Sigmoid colon (tissue), 7 donors: ENCODE results near the gene STUB1. TPM values are rescaled to one million over a fixed set of nuclear protein-coding genes. Genes with fewer than 3 reads are reported as not detected.

ENCODE experiments used
- DNase-seq: peaks from one replicate; pipeline ENCODE4 v3.0.0-alpha.2; 2019
- H3K27ac ChIP-seq, 4 donors: fragments of 200-600 bp; sonication (generic); one replicate each; pipeline ENCODE4 v1.5.1; 2016 to 2019; ENCODE audit warnings: mild to moderate bottlenecking in 1 of 4
- H3K27me3 ChIP-seq, 3 donors: fragments of 200-600 bp; sonication (generic); one replicate each; pipeline ENCODE4 v1.5.1; 2019; ENCODE audit warnings: mild to moderate bottlenecking in 1 of 3
- H3K36me3 ChIP-seq, 4 donors: fragments of 200-600 bp; sonication (generic); one replicate each; pipeline ENCODE4 v1.5.1; 2016 to 2019
- H3K4me1 ChIP-seq, 4 donors: fragments of 200-600 bp; sonication (generic); one replicate each; pipeline ENCODE4 v1.5.1; 2017 to 2019
- H3K4me3 ChIP-seq, 4 donors: fragments of 200-600 bp; sonication (generic); one replicate each; pipeline ENCODE4 v1.5.1; 2017 to 2019; ENCODE audit warnings: mild to moderate bottlenecking in 2 of 4, moderate library complexity in 1 of 4
- H3K9me3 ChIP-seq, 4 donors: fragments of 200-600 bp in 3 of 4; sonication (generic) in 3 of 4; one replicate each; pipeline versions ENCODE4 v1.5.1 to v1.6.1; 2013 to 2019
- EP300 ChIP-seq, 4 donors: sonication (generic); formaldehyde crosslinking; IDR thresholded peaks; one replicate each; pipeline ENCODE4 v1.6.1; 2017; ENCODE audit warnings: antibody characterized with exemption in 4 of 4
- POLR2A ChIP-seq, 2 donors: fragments of 450-650 bp; IDR thresholded peaks; one replicate each; pipeline ENCODE4 v1.6.1; 2016; ENCODE audit warnings: antibody characterized with exemption in 2 of 2, mild to moderate bottlenecking in 2 of 2, moderate library complexity in 2 of 2
- POLR2AphosphoS5 ChIP-seq, 4 donors: sonication (generic); formaldehyde crosslinking; IDR thresholded peaks; one replicate each; pipeline ENCODE4 v1.6.1; 2017; ENCODE audit warnings: antibody characterized with exemption in 4 of 4
- WGBS, 2 donors: extraction: QIAGEN DNeasy Blood & Tissue Kit; methylation state at CpG; one replicate each; pipeline ENCODE4 v1.1.7; 2013; 5-methylcytosine and 5-hydroxymethylcytosine counted together
- intact Hi-C: fragments of 100-400 bp; cut with DNase I; formaldehyde crosslinking; loops from one replicate; pipeline ENCODE4 v1.15.1; 2023
- polyA plus RNA-seq, 3 donors: library from polyadenylated mRNA; stranded (reverse); fragments of 200-250 nt; gene quantifications; one replicate each; pipeline ENCODE4 v1.2.3, GENCODE V29; 2013
- total RNA-seq, 4 donors: library from RNA; depleted of rRNA; stranded (reverse); fragments of >200 nt; gene quantifications; one replicate each; pipeline ENCODE4 v1.1.0, GENCODE V29; 2016
- TF ChIP-seq, protein P1 (sequence below), 4 experiments: fragments of 450-650 bp in 3 of 4; fragments of 200-600 bp in 1 of 4; IDR thresholded peaks; one replicate each; pipeline ENCODE4 v1.5.1; 2016 to 2019; ENCODE audit warnings: antibody characterized with exemption in 4 of 4, mild to moderate bottlenecking in 3 of 4, moderate library complexity in 2 of 4
- donor health status: healthy with polysubstance abuse.
- donor health status: Bipolar disorder and iron deficiency.
- donor health status: healthy.

The STUB1 gene
- total and polyA plus RNA-seq, 7 donors: 104 to 183 (median 136) TPM

DNA sequence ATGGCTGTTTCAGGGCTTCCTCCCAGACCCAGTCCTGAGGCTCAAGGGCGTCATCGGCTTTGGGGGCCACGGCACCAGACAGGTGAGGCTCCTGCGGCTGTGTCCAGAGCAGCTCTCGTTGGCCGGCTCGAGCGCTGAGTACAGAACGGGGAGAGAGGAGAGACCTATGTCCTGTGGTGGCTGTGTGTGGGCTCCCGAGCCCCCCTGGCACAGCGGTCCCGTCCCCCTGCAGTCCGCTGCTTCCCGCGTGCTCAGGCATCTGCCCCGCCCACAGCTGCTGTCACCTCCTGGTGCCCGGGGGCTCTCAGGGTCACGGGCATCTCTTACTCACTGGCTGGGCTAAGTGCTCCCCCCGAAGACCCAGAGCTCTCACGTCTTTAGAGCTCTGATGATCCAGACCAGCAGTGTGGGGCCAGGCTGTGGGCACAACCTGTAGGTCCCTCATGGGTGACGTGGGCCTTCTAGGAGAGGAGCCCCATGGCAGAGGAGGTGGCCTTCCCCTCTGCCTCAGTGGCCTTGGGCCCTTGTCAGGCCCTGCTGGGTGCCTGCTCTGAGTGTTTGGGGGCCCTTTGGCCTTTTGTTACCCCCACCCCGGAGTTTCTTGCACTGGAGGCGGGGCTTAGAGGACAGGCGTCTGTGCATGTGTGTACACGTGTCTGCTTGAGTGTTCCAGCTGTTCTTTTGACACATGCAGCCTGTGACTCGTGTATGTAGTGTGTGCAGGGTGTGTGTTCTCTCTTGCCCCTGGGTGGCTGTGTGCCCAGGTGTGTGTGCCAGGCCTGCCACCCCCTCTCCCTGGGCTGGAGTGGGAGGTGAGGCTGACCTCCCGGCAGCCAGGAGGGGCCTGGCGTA is 27.5 kb upstream of the STUB1 start:
- no peak for DNase-seq
- Histone ChIP-seq H3K9me3 (no peaks in the 10 kb centered on the region), H3K4me3 (no peak overlapping the region), H3K27ac (no peak overlapping the region), H3K36me3 (peaks cover 0 to 43% (median 0%) of the 10 kb centered on the region in 4 donors), H3K4me1 (peaks cover 0 to 27% (median 23%) of the 10 kb centered on the region in 4 donors), H3K27me3 (no peaks in the 10 kb centered on the region)
- intact Hi-C loops: no loop called here
- TF ChIP-seq EP300 (IDR thresholded peaks at IDR 0.05) (no peak), POLR2A (IDR thresholded peaks at IDR 0.05) (no peak), POLR2AphosphoS5 (IDR thresholded peaks at IDR 0.05) (no peak)
- WGBS, 2 donors: 86 to 90% methylated on average over 28 of the region's 28 CpGs

DNA sequence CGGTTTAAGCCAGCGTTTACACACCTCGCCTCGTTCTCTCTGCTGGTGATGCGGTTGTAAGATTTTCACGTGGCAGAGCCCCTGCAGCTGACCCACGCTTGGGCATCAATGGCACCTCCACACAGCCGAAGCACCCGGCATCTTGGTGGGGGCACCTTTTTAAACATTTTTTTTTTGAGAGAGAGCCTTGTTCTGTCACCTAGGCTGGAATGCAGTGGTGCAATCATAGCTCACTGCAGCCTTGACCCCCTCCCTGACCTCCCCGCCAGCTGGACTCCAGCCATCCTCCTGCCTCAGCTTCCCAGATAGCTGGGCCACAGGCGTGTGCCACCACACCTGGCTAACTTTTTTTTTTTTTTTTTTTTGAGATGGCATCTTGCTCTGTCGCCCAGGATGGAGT is 26.2 kb upstream of the STUB1 start:
- Histone ChIP-seq H3K27ac (no peak overlapping the region), H3K36me3 (peaks cover 0 to 54% (median 3%) of the 10 kb centered on the region in 4 donors), H3K9me3 (no peaks in the 10 kb centered on the region), H3K4me1 (peaks cover 0 to 15% (median 13%) of the 10 kb centered on the region in 4 donors), H3K4me3 (no peak overlapping the region), H3K27me3 (no peaks in the 10 kb centered on the region)
- DNase-seq: no peak
- WGBS, 2 donors: 93% methylated on average over 12 of the region's 12 CpGs
- no peak for TF ChIP-seq POLR2A (IDR thresholded peaks at IDR 0.05)
- no peak for TF ChIP-seq EP300 (IDR thresholded peaks at IDR 0.05)
- TF ChIP-seq, protein P1, sequence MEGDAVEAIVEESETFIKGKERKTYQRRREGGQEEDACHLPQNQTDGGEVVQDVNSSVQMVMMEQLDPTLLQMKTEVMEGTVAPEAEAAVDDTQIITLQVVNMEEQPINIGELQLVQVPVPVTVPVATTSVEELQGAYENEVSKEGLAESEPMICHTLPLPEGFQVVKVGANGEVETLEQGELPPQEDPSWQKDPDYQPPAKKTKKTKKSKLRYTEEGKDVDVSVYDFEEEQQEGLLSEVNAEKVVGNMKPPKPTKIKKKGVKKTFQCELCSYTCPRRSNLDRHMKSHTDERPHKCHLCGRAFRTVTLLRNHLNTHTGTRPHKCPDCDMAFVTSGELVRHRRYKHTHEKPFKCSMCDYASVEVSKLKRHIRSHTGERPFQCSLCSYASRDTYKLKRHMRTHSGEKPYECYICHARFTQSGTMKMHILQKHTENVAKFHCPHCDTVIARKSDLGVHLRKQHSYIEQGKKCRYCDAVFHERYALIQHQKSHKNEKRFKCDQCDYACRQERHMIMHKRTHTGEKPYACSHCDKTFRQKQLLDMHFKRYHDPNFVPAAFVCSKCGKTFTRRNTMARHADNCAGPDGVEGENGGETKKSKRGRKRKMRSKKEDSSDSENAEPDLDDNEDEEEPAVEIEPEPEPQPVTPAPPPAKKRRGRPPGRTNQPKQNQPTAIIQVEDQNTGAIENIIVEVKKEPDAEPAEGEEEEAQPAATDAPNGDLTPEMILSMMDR (IDR thresholded peaks at IDR 0.05): no peak
- no peak for TF ChIP-seq POLR2AphosphoS5 (IDR thresholded peaks at IDR 0.05)
- intact Hi-C loops: no loop called here

DNA sequence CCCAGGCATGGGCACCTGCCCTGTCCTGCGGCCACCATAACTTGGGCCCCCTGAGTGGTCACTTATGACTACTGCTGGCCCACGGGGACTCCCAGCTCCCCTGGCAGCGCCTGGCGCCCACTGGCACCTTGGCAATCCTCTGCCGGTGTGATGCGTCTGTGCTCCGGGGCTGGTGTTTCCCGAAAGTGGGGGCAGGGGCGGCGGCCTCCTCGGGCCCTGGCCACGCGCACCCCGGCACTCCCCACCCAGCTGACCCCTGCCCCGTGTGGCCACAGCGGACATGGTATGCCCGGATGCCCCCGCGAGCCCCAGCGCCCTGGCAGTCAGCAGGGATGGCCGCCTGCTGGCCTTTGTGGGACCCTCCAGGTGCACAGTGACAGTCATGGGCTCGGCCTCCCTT is 22.7 kb upstream of the STUB1 start:
- H3K27me3 ChIP-seq: no peaks in the 10 kb centered on the region
- no peak for DNase-seq
- 95 to 96% methylated on average over 22 of the region's 22 CpGs for WGBS, 2 donors
- no peaks in the 10 kb centered on the region for H3K9me3 ChIP-seq
- intact Hi-C loops: no loop called here
- peaks cover 0 to 48% (median 3%) of the 10 kb centered on the region in 4 donors for H3K36me3 ChIP-seq
- H3K4me3 ChIP-seq: no peak overlapping the region
- H3K4me1 ChIP-seq: peaks cover 0 to 19% (median 14%) of the 10 kb centered on the region in 4 donors
- TF ChIP-seq POLR2AphosphoS5 (IDR thresholded peaks at IDR 0.05) (no peak), POLR2A (IDR thresholded peaks at IDR 0.05) (no peak), EP300 (IDR thresholded peaks at IDR 0.05) (no peak)
- TF ChIP-seq, protein P1 (IDR thresholded peaks at IDR 0.05): no peak
- no peak overlapping the region for H3K27ac ChIP-seq

DNA sequence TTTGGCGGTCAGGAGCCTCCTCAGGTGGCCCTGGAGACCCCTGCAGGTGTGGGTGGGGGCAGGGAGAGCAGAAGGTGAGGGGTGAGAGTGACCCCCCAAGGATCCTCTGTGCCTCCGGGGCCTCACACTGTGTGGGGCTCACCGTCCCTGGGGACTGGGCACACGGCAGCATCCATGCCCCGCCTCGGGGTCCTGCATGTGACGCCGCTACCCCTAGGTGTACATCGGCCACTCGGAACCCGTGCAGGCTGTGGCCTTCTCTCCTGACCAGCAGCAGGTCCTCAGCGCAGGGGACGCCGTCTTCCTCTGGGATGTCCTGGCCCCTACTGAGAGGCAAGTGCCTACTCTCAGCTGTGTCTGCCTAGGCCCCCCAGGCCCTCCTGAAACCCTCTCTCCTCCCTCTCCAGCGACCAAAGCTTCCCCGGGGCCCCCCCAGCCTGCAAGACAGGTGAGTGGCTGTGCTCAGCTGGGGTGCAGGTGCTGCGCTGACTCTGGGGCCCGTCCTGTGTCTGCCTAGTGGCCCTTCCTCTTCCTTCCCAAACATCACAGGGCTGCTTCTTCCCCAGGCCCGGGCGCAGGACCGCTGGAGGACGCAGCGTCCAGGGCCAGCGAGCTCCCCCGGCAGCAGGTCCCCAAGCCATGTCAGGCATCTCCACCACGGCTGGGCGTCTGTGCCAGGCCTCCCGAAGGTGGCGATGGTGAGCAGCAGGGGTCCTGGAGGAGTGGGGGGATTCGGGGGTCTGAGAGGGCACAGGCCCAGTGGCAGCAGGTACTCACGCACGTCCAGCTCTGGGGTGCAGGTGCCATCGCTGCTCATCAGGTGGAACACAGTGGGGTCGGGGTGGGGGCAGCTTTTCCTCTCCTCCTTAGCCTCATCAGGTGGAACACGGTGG is 21.3 kb upstream of the STUB1 start:
- WGBS, 2 donors: 92% methylated on average over 35 of the region's 35 CpGs

More for the DNA sequence above, 21.3 kb upstream of the STUB1 start:
- no peaks in the 10 kb centered on the region for H3K9me3 ChIP-seq
- peaks cover 0 to 19% (median 14%) of the 10 kb centered on the region in 4 donors for H3K4me1 ChIP-seq
- no peak overlapping the region for H3K4me3 ChIP-seq
- H3K27me3 ChIP-seq: no peaks in the 10 kb centered on the region
- no peak overlapping the region for H3K27ac ChIP-seq
- no peak for TF ChIP-seq POLR2A (IDR thresholded peaks at IDR 0.05)
- no peak for TF ChIP-seq EP300 (IDR thresholded peaks at IDR 0.05)
- TF ChIP-seq, protein P1 (IDR thresholded peaks at IDR 0.05): no peak
- TF ChIP-seq POLR2AphosphoS5 (IDR thresholded peaks at IDR 0.05): no peak
- intact Hi-C loops: no loop called here
- DNase-seq: no peak
- H3K36me3 ChIP-seq: peaks cover 0 to 35% (median 3%) of the 10 kb centered on the region in 4 donors
